ENCODE results near the gene ZNF280B.

The ZNF280B gene

GRCh38 chr22:22508274-22509176 lies at the start of gene ZNF280B:
TSS of gene ZNF280B (minus strand) at chr22:22508742. CDS start at chr22:22489398, 19,344 bp downstream.
- peak; percentile 70 for DNase-seq

GRCh38 chr22:22556995-22557925 lies 48.7 kb upstream of the ZNF280B start:
- DNase-seq, result no peak

- DNase-seq, result no peak
Measured at GRCh38 chr22:22556578-22556977, 48.0 kb upstream of the ZNF280B start.

- DNase-seq, result no peak
Measured at GRCh38 chr22:22555596-22555995, 47.1 kb upstream of the ZNF280B start.

GRCh38 chr22:22554587-22555284 lies 46.2 kb upstream of the ZNF280B start:
- DNase-seq, result no peak

- no peak for DNase-seq
Measured at GRCh38 chr22:22553735-22554586, 45.4 kb upstream of the ZNF280B start.

GRCh38 chr22:22553141-22553540 lies 44.6 kb upstream of the ZNF280B start:
- no peak for DNase-seq

GRCh38 chr22:22552630-22553029 lies 44.1 kb upstream of the ZNF280B start:
- peak; percentile 4 for DNase-seq

- no peak for DNase-seq
Measured at GRCh38 chr22:22550789-22551434, 42.4 kb upstream of the ZNF280B start.

- no peak for DNase-seq
Measured at GRCh38 chr22:22548910-22549309, 40.4 kb upstream of the ZNF280B start.

- no peak for DNase-seq
Measured at GRCh38 chr22:22548317-22548716, 39.8 kb upstream of the ZNF280B start.

- no peak for DNase-seq
Measured at GRCh38 chr22:22547692-22548300, 39.3 kb upstream of the ZNF280B start.

GRCh38 chr22:22547226-22547625 lies 38.7 kb upstream of the ZNF280B start:
- no peak for DNase-seq

GRCh38 chr22:22546490-22546889 lies 37.9 kb upstream of the ZNF280B start:
- peak; percentile 8 for DNase-seq

- no peak for DNase-seq
Measured at GRCh38 chr22:22545084-22545483, 36.5 kb upstream of the ZNF280B start.

- DNase-seq, result no peak
Measured at GRCh38 chr22:22538226-22538989, 29.9 kb upstream of the ZNF280B start.

GRCh38 chr22:22536916-22537315 lies 28.4 kb upstream of the ZNF280B start:
- no peak for DNase-seq

- no peak for DNase-seq
Measured at GRCh38 chr22:22536515-22536914, 28.0 kb upstream of the ZNF280B start.

GRCh38 chr22:22535662-22536061 lies 27.1 kb upstream of the ZNF280B start:
- no peak for DNase-seq

Data from RPMI8226 (cell line).